ENCODE data around the gene BAIAP2L1.
"Not testable (repeated sequence)": the region's sequence is repeated elsewhere in the genome, so short reads cannot be mapped to it uniquely, and the experiment has no call there.

Gene BAIAP2L1, protein sequence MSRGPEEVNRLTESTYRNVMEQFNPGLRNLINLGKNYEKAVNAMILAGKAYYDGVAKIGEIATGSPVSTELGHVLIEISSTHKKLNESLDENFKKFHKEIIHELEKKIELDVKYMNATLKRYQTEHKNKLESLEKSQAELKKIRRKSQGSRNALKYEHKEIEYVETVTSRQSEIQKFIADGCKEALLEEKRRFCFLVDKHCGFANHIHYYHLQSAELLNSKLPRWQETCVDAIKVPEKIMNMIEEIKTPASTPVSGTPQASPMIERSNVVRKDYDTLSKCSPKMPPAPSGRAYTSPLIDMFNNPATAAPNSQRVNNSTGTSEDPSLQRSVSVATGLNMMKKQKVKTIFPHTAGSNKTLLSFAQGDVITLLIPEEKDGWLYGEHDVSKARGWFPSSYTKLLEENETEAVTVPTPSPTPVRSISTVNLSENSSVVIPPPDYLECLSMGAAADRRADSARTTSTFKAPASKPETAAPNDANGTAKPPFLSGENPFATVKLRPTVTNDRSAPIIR

DNA sequence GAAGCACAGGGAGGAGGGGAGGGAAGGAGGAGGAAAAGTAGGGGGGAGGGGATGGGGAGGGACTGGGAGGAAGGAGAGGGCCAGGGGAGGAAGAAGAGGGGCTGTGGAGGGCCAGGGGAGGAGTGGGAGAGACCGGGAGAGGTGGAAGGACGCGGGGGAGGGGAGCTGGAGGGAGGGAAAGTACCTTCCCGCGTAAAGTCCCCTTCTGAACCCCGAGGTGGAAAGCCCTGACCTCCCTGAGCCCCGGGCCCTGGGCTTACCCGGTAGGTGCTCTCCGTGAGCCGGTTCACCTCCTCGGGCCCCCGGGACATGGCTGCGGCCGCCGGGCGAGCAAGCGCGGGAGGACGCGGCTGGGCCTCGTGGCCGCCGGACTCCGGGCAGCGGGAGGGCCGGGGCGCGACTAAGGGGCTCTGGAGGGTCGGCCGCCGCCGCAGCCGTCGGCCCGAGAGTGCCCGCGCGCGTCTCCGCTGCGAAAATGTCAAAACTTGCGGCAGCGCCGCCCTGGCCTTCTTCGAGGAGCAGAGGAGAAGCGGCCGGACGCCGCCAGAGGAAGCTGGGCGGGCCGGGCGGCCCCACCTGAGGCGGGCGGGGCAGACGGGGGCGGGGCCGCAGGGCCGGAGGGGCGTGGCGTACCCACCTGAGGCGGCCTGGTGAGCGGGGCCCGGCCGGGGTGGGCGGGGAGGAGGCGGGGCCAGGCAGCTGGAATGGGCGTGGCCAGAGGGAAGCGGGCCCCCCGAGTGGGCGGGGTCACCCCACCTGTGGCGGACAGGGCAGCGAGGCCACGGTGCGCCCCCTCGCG, at the start of gene BAIAP2L1:
TSS of gene BAIAP2L1 (minus strand) at position 549 of the 799 bp plus-strand sequence. CDS start at position 311, 238 bp downstream.
- DNase-seq (ENCODE audit: low spot score in 2 of 2) (peak; percentile 54 to 56), ATAC-seq (replicated peaks; ENCODE audit: extremely low read depth, poor library complexity, severe bottlenecking) (peak; percentile 50)

DNA sequence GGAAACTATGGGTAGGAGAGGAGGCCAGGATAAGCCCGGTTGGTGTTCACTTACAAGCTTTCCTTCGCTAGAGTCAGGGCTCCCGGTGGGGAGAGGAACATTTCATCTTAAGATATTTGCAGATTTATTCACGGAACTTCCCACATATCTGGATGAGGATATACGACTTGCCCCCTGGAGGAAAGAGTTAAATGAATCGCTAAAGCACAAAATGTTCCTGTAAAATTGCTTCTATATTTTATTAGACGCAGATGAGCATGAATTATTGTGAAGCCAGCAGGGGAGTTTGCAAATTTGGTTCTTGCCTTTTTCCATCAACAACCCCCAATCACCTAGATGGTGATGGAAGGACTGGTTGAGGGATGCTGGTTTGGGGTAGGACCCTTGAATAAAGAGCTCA, 47.9 kb upstream of the BAIAP2L1 start:
- H3K9me3 Mint-ChIP-seq, result no peaks in the 10 kb centered on the region

More for the DNA sequence above, at the start of gene BAIAP2L1:
- peaks cover 11% of the 10 kb centered on the region for H3K4me1 Mint-ChIP-seq
- H3K27me3 Mint-ChIP-seq, result peaks cover 37% of the 10 kb centered on the region
- H3K27ac Mint-ChIP-seq (ENCODE audit: low read depth), result peak within 1 kb of the TSS; percentile 25
- H3K36me3 Mint-ChIP-seq (ENCODE audit: insufficient read depth), result peaks cover 2% of the 10 kb centered on the region
- H3K4me3 Mint-ChIP-seq, result peak within 1 kb of the TSS; percentile 52
- H3K9me3 Mint-ChIP-seq, result no peaks in the 10 kb centered on the region

DNA sequence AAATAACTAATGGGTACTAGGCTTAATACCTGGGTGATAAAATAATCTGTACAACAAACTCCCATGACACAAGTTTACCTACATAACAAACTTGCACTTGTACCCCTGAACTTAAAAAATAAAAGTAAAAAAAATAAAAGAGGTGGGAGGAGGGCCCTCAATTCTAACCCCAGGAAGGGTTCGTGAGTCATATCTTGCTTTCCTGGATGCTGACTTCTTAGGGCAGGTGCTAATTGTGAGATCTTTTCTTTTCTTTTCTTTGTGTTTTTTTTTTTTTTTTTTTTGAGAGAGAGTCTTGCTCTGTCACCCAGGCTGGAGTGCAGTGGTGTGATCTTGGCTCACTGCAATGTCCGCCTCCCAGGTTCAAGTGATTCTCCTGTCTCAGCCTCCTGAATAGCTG, 40.1 kb upstream of the BAIAP2L1 start:
- H3K9me3 Mint-ChIP-seq; H3K27ac Mint-ChIP-seq (ENCODE audit: low read depth); H3K4me3 Mint-ChIP-seq; ATAC-seq (replicated peaks; ENCODE audit: extremely low read depth, poor library complexity, severe bottlenecking); DNase-seq (ENCODE audit: low spot score in 2 of 2); H3K4me1 Mint-ChIP-seq; H3K36me3 Mint-ChIP-seq (ENCODE audit: insufficient read depth): not testable (repeated sequence)
- H3K27me3 Mint-ChIP-seq, result peaks cover 25% of the 10 kb centered on the region

More for the DNA sequence above, 47.9 kb upstream of the BAIAP2L1 start:
- Mint-ChIP-seq H3K27me3 (no peaks in the 10 kb centered on the region), H3K27ac (ENCODE audit: low read depth) (no peak overlapping the region), H3K4me3 (no peak overlapping the region), H3K4me1 (no peaks in the 10 kb centered on the region), H3K36me3 (ENCODE audit: insufficient read depth) (no peaks in the 10 kb centered on the region)
- DNase-seq (ENCODE audit: low spot score in 2 of 2), result no peak
- no peak for ATAC-seq (replicated peaks; ENCODE audit: extremely low read depth, poor library complexity, severe bottlenecking)

DNA sequence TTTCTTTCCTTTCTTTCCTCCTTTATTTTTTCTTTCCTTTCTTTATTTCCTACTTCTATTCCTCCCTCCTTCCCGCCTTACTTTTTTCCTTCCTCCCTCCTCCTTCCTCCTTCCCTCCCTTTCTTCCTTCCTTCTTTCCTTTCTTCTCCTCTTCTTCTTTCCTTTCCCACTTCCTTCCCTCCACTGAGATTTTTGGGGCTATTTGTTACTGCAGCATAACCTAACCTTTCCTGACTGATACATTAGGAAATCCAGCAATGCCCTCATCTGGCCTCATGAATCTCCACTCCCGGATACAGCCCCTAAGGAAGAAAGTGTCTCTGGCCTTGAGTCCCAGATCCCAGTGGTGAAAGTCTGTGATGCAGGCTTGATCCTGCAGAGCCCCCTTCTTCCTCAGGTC, 38.6 kb upstream of the BAIAP2L1 start:
- ATAC-seq (replicated peaks; ENCODE audit: extremely low read depth, poor library complexity, severe bottlenecking) (no peak), DNase-seq (ENCODE audit: low spot score in 2 of 2) (no peak)
- Mint-ChIP-seq H3K9me3 (no peaks in the 10 kb centered on the region), H3K4me3 (no peak overlapping the region), H3K36me3 (ENCODE audit: insufficient read depth) (no peaks in the 10 kb centered on the region), H3K27me3 (peaks cover 29% of the 10 kb centered on the region), H3K4me1 (peaks cover 7% of the 10 kb centered on the region), H3K27ac (ENCODE audit: low read depth) (no peak overlapping the region)

DNA sequence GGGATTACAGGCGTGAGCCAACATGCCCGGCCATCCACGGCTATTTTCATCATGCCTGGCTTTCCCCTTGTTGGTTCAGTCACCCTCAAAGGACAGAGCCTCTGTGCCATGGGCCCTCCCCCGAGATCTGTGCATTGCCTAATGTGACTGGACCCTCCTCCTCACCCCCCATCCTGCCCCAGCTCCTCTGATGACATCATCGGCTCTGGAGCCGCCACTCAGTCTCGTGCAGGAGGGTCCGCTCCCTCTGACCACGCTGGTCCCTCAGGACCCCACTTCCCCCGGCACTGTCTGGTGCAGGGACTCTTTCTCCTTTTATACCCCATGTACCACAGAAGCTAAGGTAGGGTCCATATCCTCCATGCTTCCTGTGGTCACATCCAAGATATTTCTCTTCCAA, 33.2 kb upstream of the BAIAP2L1 start:
- peaks cover 13% of the 10 kb centered on the region for H3K4me1 Mint-ChIP-seq
- H3K4me3 Mint-ChIP-seq, result no peak overlapping the region
- ATAC-seq (replicated peaks; ENCODE audit: extremely low read depth, poor library complexity, severe bottlenecking), result no peak
- no peak overlapping the region for H3K27ac Mint-ChIP-seq (ENCODE audit: low read depth)
- H3K27me3 Mint-ChIP-seq, result peaks cover 33% of the 10 kb centered on the region
- no peak for DNase-seq (ENCODE audit: low spot score in 2 of 2)
- H3K36me3 Mint-ChIP-seq (ENCODE audit: insufficient read depth), result no peaks in the 10 kb centered on the region
- H3K9me3 Mint-ChIP-seq, result no peaks in the 10 kb centered on the region

DNA sequence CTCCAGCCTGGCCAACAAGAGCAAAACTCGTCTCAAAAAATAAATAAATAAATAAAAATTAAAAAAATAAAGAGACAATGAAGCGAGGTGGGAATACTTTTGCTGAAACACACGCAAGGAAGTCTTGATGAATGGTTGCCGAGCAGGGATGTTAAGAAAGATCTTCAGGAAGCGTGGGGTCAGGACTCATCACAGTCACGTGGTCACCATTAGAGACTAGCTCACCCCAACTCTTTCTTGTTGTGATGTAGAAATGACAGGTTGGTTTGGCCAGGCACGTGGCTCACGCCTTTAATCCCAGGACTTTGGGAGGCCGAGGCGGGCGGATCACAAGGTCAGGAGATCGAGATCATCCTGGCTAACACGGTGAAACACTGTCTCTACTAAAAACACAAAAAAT, 28.9 kb upstream of the BAIAP2L1 start:
- no peak for ATAC-seq (replicated peaks; ENCODE audit: extremely low read depth, poor library complexity, severe bottlenecking)

DNA sequence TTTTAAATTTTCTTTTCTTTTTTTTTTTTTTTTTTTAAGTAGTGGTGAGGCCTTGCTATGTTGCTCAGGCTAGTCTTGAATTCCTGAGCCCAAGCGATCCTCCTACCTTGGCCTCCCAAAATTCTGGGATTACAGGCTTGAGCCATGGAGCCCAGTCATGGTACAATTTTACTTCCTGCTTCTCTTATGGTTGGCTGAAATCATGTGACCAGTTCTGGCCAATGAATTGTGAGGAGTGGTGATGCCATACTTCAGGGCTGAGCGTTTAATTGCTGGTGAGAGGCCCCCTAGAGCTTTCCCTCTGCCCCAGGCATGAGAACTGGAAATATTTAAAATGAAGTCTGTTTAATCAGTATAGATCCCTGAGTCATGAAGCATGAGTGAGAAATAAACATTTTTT, 22.2 kb upstream of the BAIAP2L1 start:
- no peak overlapping the region for H3K27ac Mint-ChIP-seq (ENCODE audit: low read depth)
- H3K4me3 Mint-ChIP-seq, result no peak overlapping the region
- ATAC-seq (replicated peaks; ENCODE audit: extremely low read depth, poor library complexity, severe bottlenecking), result no peak
- no peak for DNase-seq (ENCODE audit: low spot score in 2 of 2)
- H3K36me3 Mint-ChIP-seq (ENCODE audit: insufficient read depth), result peaks cover 2% of the 10 kb centered on the region
- no peaks in the 10 kb centered on the region for H3K9me3 Mint-ChIP-seq
- peaks cover 42% of the 10 kb centered on the region for H3K27me3 Mint-ChIP-seq
- no peaks in the 10 kb centered on the region for H3K4me1 Mint-ChIP-seq

More for the DNA sequence above, 28.9 kb upstream of the BAIAP2L1 start:
- Mint-ChIP-seq H3K9me3 (no peaks in the 10 kb centered on the region), H3K27me3 (peaks cover 30% of the 10 kb centered on the region), H3K27ac (ENCODE audit: low read depth) (no peak overlapping the region), H3K36me3 (ENCODE audit: insufficient read depth) (peaks cover 2% of the 10 kb centered on the region), H3K4me3 (no peak overlapping the region), H3K4me1 (peaks cover 8% of the 10 kb centered on the region)
- DNase-seq (ENCODE audit: low spot score in 2 of 2), result no peak

DNA sequence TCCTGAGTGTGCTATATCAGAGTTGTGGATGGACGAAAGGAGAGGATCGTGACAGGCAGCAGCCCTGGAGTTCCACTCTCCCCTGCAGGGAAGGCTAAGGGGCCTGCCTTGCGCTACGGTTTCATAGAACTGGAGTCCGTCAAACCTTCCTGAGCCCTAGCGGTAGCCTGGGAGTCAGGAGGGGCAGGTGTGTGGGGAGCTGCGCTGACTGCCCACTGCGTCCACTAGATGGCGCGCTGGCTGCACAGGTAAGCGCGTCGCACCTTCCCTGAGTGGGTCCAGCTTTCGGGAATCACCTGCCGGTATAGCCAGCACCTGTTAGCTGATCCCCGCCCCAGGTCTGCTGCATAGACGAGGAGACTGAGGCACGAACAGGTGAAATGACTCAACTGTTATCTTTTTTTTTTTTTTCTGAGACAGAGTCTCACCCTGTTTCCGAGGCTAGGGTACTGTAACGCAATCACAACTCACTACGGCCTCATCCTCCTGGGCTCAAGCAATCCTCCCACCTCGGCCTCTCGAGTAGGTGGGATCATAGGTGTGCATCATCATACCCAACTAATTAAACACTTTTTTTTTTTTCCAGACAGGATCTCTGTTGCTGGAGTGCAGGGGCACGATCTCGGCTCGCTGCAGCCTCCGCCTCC, 20.2 kb upstream of the BAIAP2L1 start:
- H3K9me3 Mint-ChIP-seq, result no peaks in the 10 kb centered on the region

DNA sequence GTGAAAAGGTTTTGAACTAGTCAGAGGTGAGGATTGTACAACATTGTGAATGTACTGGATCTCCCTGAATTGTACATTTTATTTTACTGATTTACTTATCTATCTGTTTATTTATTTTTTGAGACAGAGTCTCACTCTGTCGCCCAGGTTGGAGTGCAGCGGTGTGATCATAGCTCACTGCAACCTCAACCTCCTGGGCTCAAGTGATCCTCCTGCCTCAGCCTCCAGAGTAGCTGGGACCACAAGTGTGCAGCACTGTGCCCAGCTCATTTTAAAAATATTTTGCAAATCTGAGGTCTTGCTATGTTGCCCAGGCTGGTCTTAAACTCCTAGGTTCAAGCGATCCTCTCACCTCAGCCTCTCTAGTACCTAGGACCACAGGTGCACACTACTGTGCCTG, 19.1 kb upstream of the BAIAP2L1 start:
- not testable (repeated sequence) for ATAC-seq (replicated peaks; ENCODE audit: extremely low read depth, poor library complexity, severe bottlenecking); DNase-seq (ENCODE audit: low spot score in 2 of 2); H3K9me3 Mint-ChIP-seq; H3K27ac Mint-ChIP-seq (ENCODE audit: low read depth); H3K36me3 Mint-ChIP-seq (ENCODE audit: insufficient read depth); H3K4me1 Mint-ChIP-seq; H3K4me3 Mint-ChIP-seq
- peaks cover 48% of the 10 kb centered on the region for H3K27me3 Mint-ChIP-seq

More for the DNA sequence above, 20.2 kb upstream of the BAIAP2L1 start:
- ATAC-seq (replicated peaks; ENCODE audit: extremely low read depth, poor library complexity, severe bottlenecking) (no peak), DNase-seq (ENCODE audit: low spot score in 2 of 2) (peak; percentile 30 to 41)
- no peak overlapping the region for H3K27ac Mint-ChIP-seq (ENCODE audit: low read depth)
- H3K4me1 Mint-ChIP-seq, result no peaks in the 10 kb centered on the region
- no peak overlapping the region for H3K4me3 Mint-ChIP-seq
- no peaks in the 10 kb centered on the region for H3K36me3 Mint-ChIP-seq (ENCODE audit: insufficient read depth)
- H3K27me3 Mint-ChIP-seq, result peaks cover 51% of the 10 kb centered on the region

DNA sequence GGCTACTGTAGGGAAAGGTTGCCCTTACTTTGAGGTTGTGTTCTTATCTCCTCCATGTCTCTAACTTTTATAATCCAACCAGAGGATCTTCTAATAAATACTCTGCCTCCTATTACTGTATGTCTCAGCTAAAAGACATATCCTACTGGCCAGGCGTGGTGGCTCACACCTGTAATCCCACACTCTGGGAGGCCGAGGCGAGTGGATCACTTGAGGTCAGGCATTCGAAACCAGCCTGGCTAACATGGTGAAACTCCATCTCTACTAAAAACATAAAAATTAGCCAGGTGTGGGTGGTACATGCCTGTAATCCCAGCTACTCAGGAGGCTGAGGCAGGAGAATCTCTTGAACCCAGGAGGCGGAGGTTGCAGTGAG, 18.4 kb upstream of the BAIAP2L1 start:
- not testable (repeated sequence) for H3K36me3 Mint-ChIP-seq (ENCODE audit: insufficient read depth); H3K4me3 Mint-ChIP-seq; H3K27ac Mint-ChIP-seq (ENCODE audit: low read depth); ATAC-seq (replicated peaks; ENCODE audit: extremely low read depth, poor library complexity, severe bottlenecking); DNase-seq (ENCODE audit: low spot score in 2 of 2); H3K4me1 Mint-ChIP-seq; H3K9me3 Mint-ChIP-seq
- H3K27me3 Mint-ChIP-seq, result peaks cover 48% of the 10 kb centered on the region

DNA sequence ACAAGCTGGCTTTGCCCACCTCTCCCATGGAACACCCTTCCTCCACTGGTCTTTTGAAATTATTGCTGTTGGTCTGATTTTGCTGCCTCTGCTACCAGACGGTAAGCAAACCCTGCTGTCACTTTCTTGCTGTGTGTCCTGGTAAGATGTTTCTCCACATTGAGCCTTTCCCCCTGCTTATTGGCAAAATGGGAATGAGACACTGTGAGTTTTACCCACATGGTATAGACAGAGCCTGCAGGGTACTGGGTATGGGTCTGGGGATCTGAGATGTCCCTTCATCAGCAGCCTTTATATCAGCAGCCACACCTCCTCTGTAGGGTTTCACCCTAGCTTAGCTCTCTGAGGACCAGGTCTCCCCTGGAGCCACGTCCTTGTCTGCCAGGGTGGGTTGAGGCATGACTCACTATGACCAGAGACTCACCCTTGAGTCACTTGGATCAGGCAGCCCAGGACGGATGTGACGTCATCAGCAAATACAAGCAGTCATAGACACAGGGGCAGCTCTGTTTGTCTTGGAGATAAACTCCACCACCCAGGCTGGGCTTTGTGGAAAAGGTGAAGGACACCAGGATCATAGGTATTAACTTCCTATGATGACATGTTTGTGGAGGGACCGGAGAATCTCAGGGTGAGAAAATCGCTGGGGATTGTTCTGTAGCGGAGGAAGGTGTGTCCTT, 17.9 kb upstream of the BAIAP2L1 start:
- Mint-ChIP-seq H3K4me1 (no peaks in the 10 kb centered on the region), H3K4me3 (no peak overlapping the region), H3K27me3 (peaks cover 48% of the 10 kb centered on the region), H3K9me3 (no peaks in the 10 kb centered on the region), H3K36me3 (ENCODE audit: insufficient read depth) (no peaks in the 10 kb centered on the region), H3K27ac (ENCODE audit: low read depth) (no peak overlapping the region)
- no peak for ATAC-seq (replicated peaks; ENCODE audit: extremely low read depth, poor library complexity, severe bottlenecking)
- DNase-seq (ENCODE audit: low spot score in 2 of 2), result no peak

DNA sequence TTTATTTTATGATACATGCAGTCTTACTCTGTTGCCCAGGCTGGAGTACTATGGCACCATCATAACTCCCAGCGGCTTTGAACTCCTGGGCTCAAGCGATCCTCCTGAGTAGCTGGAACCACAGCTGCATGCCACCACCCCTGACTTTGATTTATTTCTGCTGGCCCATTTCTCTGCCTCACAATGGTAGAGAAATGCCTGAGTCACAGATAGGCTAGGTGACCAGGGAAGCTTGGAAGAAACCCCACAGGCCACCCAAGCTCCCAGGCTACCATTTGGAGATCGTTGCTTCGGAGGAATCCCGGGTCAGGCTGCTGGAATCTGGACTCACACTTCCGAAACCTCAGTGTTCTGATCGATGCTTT, 17.4 kb upstream of the BAIAP2L1 start:
- H3K4me3 Mint-ChIP-seq, result no peak overlapping the region
- no peaks in the 10 kb centered on the region for H3K36me3 Mint-ChIP-seq (ENCODE audit: insufficient read depth)
- H3K27ac Mint-ChIP-seq (ENCODE audit: low read depth), result no peak overlapping the region
- peaks cover 48% of the 10 kb centered on the region for H3K27me3 Mint-ChIP-seq
- no peaks in the 10 kb centered on the region for H3K9me3 Mint-ChIP-seq
- DNase-seq (ENCODE audit: low spot score in 2 of 2), result no peak
- H3K4me1 Mint-ChIP-seq, result no peaks in the 10 kb centered on the region
- no peak for ATAC-seq (replicated peaks; ENCODE audit: extremely low read depth, poor library complexity, severe bottlenecking)
